NCI-H446 treated with DMSO at 0.1 percent for 48 hours (cell line): Measurements from ENCODE around the gene CMTR1.

Experiments used
- DNase-seq: peaks from one replicate; lab custom pipeline; 2025; lab: John Stamatoyannopoulos, UW

Gene CMTR1

DNA sequence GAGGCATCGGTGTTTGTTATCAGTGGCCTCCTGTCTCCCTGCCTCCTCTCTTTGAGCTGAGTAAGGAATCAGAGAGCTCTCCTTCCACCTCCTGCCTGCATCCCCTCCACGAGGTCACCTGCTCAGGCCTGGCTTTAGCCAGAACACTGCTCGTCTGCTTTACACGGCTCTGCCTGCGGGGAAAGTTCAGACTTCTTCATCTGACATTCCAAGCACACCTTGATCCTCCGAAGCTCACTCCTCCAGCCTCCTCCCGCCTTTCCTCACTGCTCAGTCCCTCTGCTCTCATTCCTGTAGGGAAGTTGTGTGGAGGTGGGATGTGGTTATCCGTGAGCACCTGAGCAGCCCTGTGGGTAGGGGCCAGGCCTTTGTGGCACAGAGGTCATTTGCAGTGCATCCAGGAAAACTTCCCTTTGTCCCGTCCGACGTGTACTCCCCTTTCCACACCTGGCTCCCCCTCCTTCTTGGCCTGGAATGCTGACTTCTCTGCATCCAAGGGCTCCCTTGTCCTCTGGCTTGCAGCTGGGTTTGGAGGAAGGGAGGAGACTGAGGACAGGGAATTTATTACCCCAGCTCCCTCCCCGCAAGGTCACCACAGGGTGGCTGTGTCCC lies 79.5 kb downstream of the CMTR1 start:
- DNase-seq: no peak

- DNase-seq: no peak
Measured at GRCh38 chr6:37513155-37513554, 80.1 kb downstream of the CMTR1 start.

DNA sequence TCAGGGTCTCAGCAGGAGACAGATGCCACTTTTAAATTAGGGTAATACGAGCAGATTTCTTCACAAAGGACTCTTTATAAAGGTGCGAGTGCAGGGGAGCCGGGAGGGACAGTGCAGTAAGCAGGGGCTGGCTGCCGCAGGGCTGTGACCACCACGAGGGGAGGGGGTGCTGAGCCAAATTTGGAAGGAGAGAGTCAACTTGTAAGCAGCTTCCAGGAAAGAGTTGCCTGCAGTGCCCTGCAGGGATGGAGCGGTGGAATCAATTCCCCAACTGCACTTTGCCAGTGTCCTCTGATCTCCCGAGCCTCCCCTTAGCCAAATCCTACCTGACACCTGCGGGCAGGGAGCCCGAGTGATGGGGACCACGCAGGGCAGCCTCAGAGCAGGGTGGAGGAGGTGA lies 80.6 kb downstream of the CMTR1 start:
- no peak for DNase-seq

DNA sequence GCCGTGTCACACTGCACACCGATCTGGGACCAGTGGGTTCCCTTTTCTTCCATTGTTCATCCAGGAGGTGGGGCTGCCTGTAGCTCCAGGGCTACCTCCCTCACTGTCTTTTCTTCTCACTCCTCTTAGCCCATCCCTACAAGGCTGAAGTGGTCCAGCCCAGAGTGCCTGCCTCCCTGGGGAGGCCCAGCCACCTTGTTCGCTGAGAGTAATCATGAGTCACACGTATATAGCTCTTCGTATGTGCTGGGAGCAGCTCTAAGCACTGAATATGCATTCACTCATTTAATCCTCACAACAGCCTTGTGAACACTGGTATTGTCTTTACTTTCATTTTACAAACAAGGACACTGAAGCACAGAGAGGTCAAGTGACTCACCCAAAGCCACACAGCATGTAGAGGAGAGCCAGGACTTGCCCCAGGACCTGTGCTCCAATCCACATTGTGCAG lies 81.3 kb downstream of the CMTR1 start:
- no peak for DNase-seq

DNA sequence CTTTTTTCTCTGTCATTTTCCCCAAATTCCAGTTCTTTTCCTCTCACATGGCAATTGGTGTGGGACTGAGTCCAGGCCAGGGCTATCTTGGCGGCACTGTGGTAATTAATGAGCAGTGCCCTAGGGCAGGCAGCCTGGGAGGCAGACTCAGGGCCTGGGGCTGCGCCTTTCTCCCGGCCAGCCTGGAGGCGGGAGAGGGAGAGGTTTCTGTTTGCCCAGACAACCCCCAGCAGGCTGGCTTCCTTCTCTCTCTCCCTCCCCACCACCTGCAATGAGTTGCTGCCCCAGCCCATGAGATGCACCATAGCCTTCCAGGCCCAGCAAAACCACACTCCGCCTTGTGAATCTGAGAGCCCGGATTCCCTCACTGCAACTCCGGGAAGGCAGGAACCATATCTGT lies 81.8 kb downstream of the CMTR1 start:
- DNase-seq: peak; percentile 41

GRCh38 chr6:37515712-37516075 lies 82.7 kb downstream of the CMTR1 start:
- no peak for DNase-seq

- DNase-seq: peak; percentile 53
Measured at GRCh38 chr6:37516076-37516919, 83.3 kb downstream of the CMTR1 start.

GRCh38 chr6:37516920-37517405 lies 83.9 kb downstream of the CMTR1 start:
- peak; percentile 94 for DNase-seq

DNA sequence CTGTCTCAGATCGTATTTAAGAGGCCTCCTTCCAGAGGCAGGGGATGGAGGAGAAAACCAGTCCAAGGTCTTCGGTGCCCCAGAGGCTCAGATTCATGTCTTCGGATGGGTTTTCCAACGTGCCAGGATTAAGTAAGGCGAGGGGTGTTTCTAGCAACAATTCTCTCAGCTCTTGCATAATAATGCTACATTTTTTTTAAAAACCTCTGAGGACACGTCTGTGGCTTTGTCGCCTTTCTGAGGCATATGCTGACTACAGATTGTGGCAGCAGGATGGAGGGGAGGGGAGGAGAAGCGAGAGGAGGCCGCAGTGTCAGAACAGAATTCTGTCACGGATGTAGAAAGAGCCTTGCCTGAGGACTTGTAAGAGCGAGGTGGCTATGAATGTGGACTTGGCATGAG lies 84.4 kb downstream of the CMTR1 start:
- DNase-seq: peak; percentile 67

- DNase-seq: no peak
Measured at GRCh38 chr6:37518116-37518515, 85.1 kb downstream of the CMTR1 start.

DNA sequence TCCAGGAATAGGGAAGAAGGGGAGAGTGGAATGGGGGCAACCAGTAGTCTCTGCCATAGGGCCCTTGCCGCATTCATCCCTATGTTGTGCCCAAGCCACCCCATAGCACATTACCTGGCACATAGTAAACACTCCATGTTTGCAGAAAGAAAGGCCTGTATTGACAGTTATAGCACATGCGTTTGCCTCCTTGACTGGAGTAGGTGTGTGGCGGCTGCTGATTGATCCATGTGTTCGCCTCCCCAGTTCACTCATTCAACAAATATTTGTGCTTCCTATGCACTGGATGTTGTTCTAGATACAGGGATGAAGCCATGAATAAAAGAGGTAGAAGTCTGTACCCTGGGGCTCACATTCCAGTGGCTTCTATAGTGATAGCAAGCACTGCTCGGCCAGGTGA lies 86.4 kb downstream of the CMTR1 start:
- DNase-seq: no peak

- no peak for DNase-seq
Measured at GRCh38 chr6:37520926-37521325, 87.9 kb downstream of the CMTR1 start.

DNA sequence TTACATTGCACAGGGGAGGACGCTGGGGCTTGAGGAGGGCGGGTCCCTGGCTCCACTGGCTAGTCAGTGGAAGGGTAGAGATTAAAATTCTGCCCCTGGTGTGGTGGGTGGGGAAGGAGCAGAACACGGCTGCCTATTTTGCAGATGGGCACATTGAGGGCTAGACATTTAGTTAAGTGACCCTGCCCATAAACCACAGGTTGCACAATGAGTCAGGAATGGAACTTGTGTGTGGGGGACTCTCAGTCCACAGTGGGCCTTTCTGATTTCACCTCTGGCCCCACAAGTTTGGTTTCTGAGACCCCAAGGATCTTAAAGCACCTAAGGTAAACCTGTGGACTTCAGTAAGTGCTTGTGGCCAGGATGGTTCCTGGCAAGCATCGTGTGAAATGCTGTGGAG lies 88.7 kb downstream of the CMTR1 start:
- no peak for DNase-seq

DNA sequence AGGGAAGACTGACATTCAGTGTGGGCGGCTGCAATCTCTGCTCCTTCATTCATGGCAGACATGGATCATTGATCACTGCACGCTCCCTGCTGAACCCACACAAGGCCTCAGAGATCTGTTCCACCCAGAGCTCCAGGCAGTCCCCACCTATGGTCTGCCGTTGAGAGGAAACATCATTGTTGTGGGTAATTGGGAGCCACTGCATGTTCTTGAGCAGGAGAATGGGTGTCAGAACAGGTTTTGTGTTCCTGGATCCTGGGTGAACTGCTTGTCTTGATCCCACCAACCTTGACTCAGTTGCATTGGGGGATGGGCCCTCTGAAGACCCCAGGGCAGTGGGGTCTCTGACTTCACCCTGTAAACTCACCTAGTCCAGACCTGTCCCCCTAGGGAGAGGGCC lies 89.8 kb downstream of the CMTR1 start:
- DNase-seq: no peak

GRCh38 chr6:37523412-37523811 lies 90.4 kb downstream of the CMTR1 start:
- no peak for DNase-seq

DNA sequence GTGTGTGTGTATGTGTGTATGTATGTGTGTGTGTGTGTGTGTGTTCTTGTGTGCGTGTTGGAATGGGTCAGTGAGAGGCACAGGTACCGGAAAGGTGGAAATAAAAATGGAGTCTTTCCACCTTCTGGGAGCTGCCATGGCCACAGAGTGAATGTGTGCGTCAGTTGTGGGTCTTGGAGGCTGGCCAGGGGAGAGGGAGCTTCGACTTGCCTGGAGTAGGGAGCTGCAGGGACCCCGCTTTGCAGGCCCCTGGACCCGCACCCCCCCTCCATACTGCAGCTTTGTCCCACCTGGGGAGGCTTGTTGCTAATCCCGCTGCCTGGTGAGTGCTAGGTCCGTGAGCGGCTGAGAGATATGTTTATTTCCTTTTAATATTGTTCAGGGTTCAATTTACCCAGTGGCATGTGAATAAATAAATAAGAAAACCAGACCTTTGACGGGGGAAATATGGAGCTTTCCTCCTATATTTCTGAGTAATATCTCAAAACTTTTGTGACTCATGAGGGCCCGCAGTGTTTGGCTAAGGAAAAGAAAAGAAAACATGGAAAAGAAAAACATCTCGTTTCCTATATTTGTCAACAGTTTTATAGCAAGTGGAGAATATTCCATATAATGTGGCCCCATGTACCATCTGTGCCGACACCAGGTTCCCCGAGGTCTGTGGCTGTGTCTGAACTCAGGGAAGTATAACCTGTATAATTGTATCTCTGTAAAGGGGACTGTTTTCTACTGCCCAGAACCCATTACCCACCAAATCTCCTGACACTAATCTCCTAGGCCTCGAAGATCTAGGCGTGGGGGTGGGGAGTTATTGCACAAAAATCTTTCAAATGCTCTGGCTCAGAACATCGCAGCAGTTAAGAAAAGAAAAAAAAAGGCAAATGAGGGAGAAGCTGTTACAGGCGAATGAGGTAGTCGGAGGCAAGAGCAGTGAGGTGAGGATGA lies 91.3 kb downstream of the CMTR1 start:
- no peak for DNase-seq

- DNase-seq: no peak
Measured at GRCh38 chr6:37524970-37525318, 91.9 kb downstream of the CMTR1 start.

DNA sequence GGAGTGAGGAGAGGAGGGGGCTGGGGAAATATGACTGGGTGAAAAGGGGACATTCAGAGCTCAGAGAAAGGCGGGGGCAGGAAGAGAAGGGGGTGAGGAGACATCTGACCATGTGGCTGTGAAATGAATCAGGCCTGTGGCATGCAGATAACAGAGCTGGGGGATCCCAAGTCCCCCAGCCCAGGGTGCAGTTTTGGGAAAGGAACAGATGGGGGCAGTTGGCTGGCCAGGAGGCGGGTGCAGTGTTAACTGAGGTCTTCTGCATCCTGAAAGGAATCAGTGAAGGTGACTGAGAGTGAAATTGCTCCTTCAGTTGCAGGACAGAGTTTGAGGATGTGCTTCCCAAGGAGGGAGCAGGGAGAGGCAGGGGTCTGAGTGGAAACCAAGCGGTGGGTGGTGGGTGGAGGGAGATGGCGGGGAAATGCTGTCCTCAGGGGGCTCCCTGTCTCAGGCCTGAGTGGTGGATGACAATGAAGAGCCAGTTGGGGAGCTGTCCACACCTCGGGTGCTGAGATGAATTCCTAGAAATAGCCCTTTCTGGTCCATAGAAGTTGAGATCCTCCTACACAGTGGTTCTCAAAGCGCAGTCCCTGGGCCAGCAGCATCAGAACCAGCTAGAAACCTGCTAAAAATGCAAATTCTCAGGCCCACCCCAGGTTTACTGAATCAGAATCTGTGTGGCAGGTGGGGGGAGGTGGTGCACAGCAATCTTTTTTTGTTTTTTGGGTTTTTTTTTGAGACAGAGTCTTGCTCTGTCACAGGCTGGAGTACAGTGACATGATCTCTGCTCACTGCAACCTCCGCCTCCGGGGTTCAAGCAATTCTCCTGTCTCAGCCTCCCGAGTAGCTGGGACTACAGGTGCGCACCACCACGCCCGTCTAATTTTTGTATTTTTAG lies 92.7 kb downstream of the CMTR1 start:
- DNase-seq: peak; percentile 16

- no peak for DNase-seq
Measured at GRCh38 chr6:37528541-37528940, 95.5 kb downstream of the CMTR1 start.

GRCh38 chr6:37530297-37530696 lies 97.3 kb downstream of the CMTR1 start:
- DNase-seq: no peak

DNA sequence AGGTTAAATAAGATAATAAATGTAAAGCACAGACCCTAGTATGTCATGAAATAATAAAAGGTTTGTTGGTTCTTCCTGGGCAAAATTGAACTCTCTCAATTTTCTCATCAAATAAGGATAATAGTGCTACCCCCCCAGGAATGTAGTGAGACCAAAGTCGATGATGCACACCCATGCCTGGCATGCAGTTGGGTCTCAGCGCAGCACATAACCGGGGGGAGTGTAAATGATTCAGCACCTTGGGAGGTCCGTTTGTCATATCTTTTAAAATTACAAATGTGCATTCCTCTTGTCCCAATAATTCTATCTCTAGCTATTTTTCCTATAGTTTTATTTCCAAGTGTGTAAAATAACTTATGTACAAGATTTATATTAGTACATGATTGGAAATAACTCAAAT lies 98.0 kb downstream of the CMTR1 start:
- no peak for DNase-seq
